Hepatocyte (in vitro differentiated cells): ENCODE results near the gene TOLLIP. TPM values are rescaled to one million over a fixed set of nuclear protein-coding genes. Genes with fewer than 3 reads are reported as not detected.

Experiments
- DNase-seq: peaks from one replicate; pipeline ENCODE4 v3.0.0-alpha.2; 2016; ENCODE audit warnings: low spot score
- H2AFZ ChIP-seq: fragments of 200-600 bp; sonication (generic); 2 replicates; pipeline ENCODE4 v1.6.0; 2016; ENCODE audit warnings: antibody characterized with exemption, mild to moderate bottlenecking
- H3K27ac ChIP-seq: fragments of 200-600 bp; sonication (generic); 2 replicates; pipeline ENCODE4 v1.5.1; 2016; ENCODE audit warnings: mild to moderate bottlenecking
- H3K27me3 ChIP-seq: fragments of 200-600 bp; sonication (generic); 2 replicates; pipeline ENCODE4 v1.6.1; 2016
- H3K36me3 ChIP-seq: fragments of 200-600 bp; sonication (generic); replicated peaks from 2 replicates; pipeline ENCODE4 v1.5.1; 2016; ENCODE audit warnings: low read depth; ENCODE audit not compliant: insufficient read depth
- H3K4me1 ChIP-seq: fragments of 200-600 bp; sonication (generic); 2 replicates; pipeline ENCODE4 v1.5.1; 2016; ENCODE audit warnings: mild to moderate bottlenecking, moderate library complexity; ENCODE audit not compliant: insufficient read depth
- H3K4me2 ChIP-seq: fragments of 200-600 bp; sonication (generic); 2 replicates; pipeline ENCODE4 v1.6.0; 2016
- H3K4me3 ChIP-seq: fragments of 200-600 bp; sonication (generic); 2 replicates; pipeline ENCODE4 v1.5.1; 2016; ENCODE audit warnings: mild to moderate bottlenecking
- H3K79me2 ChIP-seq: fragments of 200-600 bp; sonication (generic); 2 replicates; pipeline ENCODE4 v1.6.0; 2017; ENCODE audit warnings: mild to moderate bottlenecking
- H3K9me2 ChIP-seq: fragments of 200-600 bp; sonication (generic); replicated peaks from 2 replicates; pipeline ENCODE4 v1.6.0; 2017; ENCODE audit warnings: mild to moderate bottlenecking; ENCODE audit not compliant: insufficient read depth
- H3K9me3 ChIP-seq: fragments of 200-600 bp; sonication (generic); 2 replicates; pipeline ENCODE4 v1.5.1; 2016; ENCODE audit warnings: low read depth, mild to moderate bottlenecking
- H4K20me1 ChIP-seq: fragments of 200-600 bp; sonication (generic); 2 replicates; pipeline ENCODE4 v1.6.0; 2016; ENCODE audit warnings: mild to moderate bottlenecking; ENCODE audit not compliant: insufficient read depth, poor library complexity, severe bottlenecking
- CTCF ChIP-seq: fragments of 200-600 bp; sonication (generic); IDR thresholded peaks from 2 replicates; pipeline ENCODE4 v1.5.1; 2016; ENCODE audit warnings: antibody characterized with exemption, mild to moderate bottlenecking; ENCODE audit not compliant: poor library complexity
- EZH2 ChIP-seq: fragments of 200-600 bp; sonication (generic); IDR thresholded peaks from 2 replicates; pipeline ENCODE4 v1.6.1; 2016; ENCODE audit warnings: antibody characterized with exemption, mild to moderate bottlenecking, borderline replicate concordance
- EZH2phosphoT487 ChIP-seq: fragments of 200-600 bp; sonication (generic); IDR thresholded peaks from one replicate; pipeline ENCODE4 v1.6.1; 2018; ENCODE audit warnings: antibody characterized with exemption, mild to moderate bottlenecking, low read depth, moderate library complexity; ENCODE audit not compliant: unreplicated experiment, severe bottlenecking
- WGBS: methylation state at CpG from one replicate; pipeline ENCODE4 v1.1.6; 2016; ENCODE audit warnings: low lambda C conversion rate; ENCODE audit errors: missing lambda C conversion rate; 5-methylcytosine and 5-hydroxymethylcytosine counted together
- polyA plus RNA-seq: library from polyadenylated mRNA; unstranded; fragments of >200 nt; fragmentation: Nextera tagmentation; extraction: Ambion mirVana; gene quantifications from 2 replicates; pipeline ENCODE4 v1.2.1, GENCODE V29; 2016
- total RNA-seq: library from RNA; depleted of rRNA; stranded (reverse); fragments of >200 nt; gene quantifications from 2 replicates; pipeline ENCODE4 v1.2.3, GENCODE V29; 2014

Gene TOLLIP
- total and polyA plus RNA-seq, 2 experiments from 2014 or later, result 33.3 to 80.9 TPM

GRCh38 chr11:1346669-1347390 lies 37.4 kb upstream of the TOLLIP start:
- H3K79me2 ChIP-seq, result no peaks in the 10 kb centered on the region
- no peak for DNase-seq
- H3K4me1 ChIP-seq, result no peaks in the 10 kb centered on the region
- no peak overlapping the region for H3K27ac ChIP-seq
- no peak overlapping the region for H2AFZ ChIP-seq
- TF ChIP-seq EZH2phosphoT487 (no peak), EZH2 (no peak), CTCF (no peak)
- 92% methylated on average over 24 of the region's 28 CpGs for WGBS
- H4K20me1 ChIP-seq, result no peaks in the 10 kb centered on the region
- H3K4me3 ChIP-seq, result no peak overlapping the region
- no peaks in the 10 kb centered on the region for H3K27me3 ChIP-seq
- no peaks in the 10 kb centered on the region for H3K9me2 ChIP-seq
- no peaks in the 10 kb centered on the region for H3K9me3 ChIP-seq
- no peak overlapping the region for H3K4me2 ChIP-seq
- H3K36me3 ChIP-seq, result no peaks in the 10 kb centered on the region

GRCh38 chr11:1345737-1346513 lies 36.5 kb upstream of the TOLLIP start:
- H3K27ac ChIP-seq, result no peak overlapping the region
- H3K4me3 ChIP-seq, result no peak overlapping the region
- H3K9me3 ChIP-seq, result no peaks in the 10 kb centered on the region
- no peaks in the 10 kb centered on the region for H3K79me2 ChIP-seq
- H3K4me1 ChIP-seq, result no peaks in the 10 kb centered on the region
- no peak for DNase-seq
- WGBS, result 88% methylated on average over 22 of the region's 28 CpGs
- no peak overlapping the region for H2AFZ ChIP-seq
- H3K36me3 ChIP-seq, result no peaks in the 10 kb centered on the region
- TF ChIP-seq EZH2, result no peak
- TF ChIP-seq EZH2phosphoT487, result no peak
- TF ChIP-seq CTCF, result no peak
- no peaks in the 10 kb centered on the region for H4K20me1 ChIP-seq
- no peaks in the 10 kb centered on the region for H3K27me3 ChIP-seq
- H3K9me2 ChIP-seq, result no peaks in the 10 kb centered on the region
- H3K4me2 ChIP-seq, result no peak overlapping the region

GRCh38 chr11:1344056-1344635 lies 34.7 kb upstream of the TOLLIP start:
- H3K4me2 ChIP-seq, result no peak overlapping the region
- no peak for DNase-seq
- 89% methylated on average over 26 of the region's 26 CpGs for WGBS

More at GRCh38 chr11:1344056-1344635, 34.7 kb upstream of the TOLLIP start:
- no peak overlapping the region for H3K4me3 ChIP-seq
- H2AFZ ChIP-seq, result no peak overlapping the region
- H3K9me2 ChIP-seq, result no peaks in the 10 kb centered on the region
- H3K27me3 ChIP-seq, result no peaks in the 10 kb centered on the region
- H3K36me3 ChIP-seq, result no peaks in the 10 kb centered on the region
- no peak overlapping the region for H3K27ac ChIP-seq
- H3K79me2 ChIP-seq, result no peaks in the 10 kb centered on the region
- no peaks in the 10 kb centered on the region for H3K9me3 ChIP-seq
- TF ChIP-seq EZH2, result no peak
- H4K20me1 ChIP-seq, result no peaks in the 10 kb centered on the region
- H3K4me1 ChIP-seq, result no peaks in the 10 kb centered on the region
